GM12892 (cell line): ENCODE results near the gene ZCCHC4.

Experiments
- POLR2AphosphoS5 ChIP-seq: IDR thresholded peaks from 2 replicates; pipeline ENCODE4 v1.6.1; 2011; ENCODE audit warnings: low read depth, low read length, control low read depth
- TAF1 ChIP-seq: IDR thresholded peaks from 2 replicates; pipeline ENCODE4 v1.6.1; 2011; ENCODE audit warnings: low read depth, mild to moderate bottlenecking, control low read depth, low read length, borderline replicate concordance

- TF ChIP-seq POLR2AphosphoS5 (no peak), TAF1 (no peak)
These were observed 774 bp downstream of the ZCCHC4 start for GRCh38 chr4:25313201-25313895.
